HG03066 (cell line): ENCODE results near the gene CIROP.

Experiments
- ATAC-seq: cut with Tn5 transposase; IDR thresholded peaks from one replicate; pipeline ENCODE4 v1.9.1; 2021; ENCODE audit warnings: low read depth; ENCODE audit not compliant: unreplicated experiment

CIROP gene

GRCh38 chr14:23070262-23071129 lies 34.3 kb downstream of the CIROP start:
- ATAC-seq = no peak

GRCh38 chr14:23069413-23069806 lies 35.4 kb downstream of the CIROP start:
- ATAC-seq = no peak

- ATAC-seq = peak; percentile 61
Observed at GRCh38 chr14:23068789-23069412, 35.9 kb downstream of the CIROP start.

- ATAC-seq = no peak
Observed at GRCh38 chr14:23067847-23068788, 36.7 kb downstream of the CIROP start.

GRCh38 chr14:23066855-23067744 lies 37.7 kb downstream of the CIROP start:
- no peak for ATAC-seq

- no peak for ATAC-seq
Observed at GRCh38 chr14:23066368-23066767, 38.4 kb downstream of the CIROP start.

- ATAC-seq = no peak
Observed at GRCh38 chr14:23063601-23064000, 41.2 kb downstream of the CIROP start.

- ATAC-seq = no peak
Observed at GRCh38 chr14:23062002-23062401, 42.8 kb downstream of the CIROP start.

GRCh38 chr14:23060536-23061260 lies 44.1 kb downstream of the CIROP start:
- no peak for ATAC-seq

GRCh38 chr14:23058654-23059504 lies 45.9 kb downstream of the CIROP start:
- no peak for ATAC-seq

GRCh38 chr14:23057757-23058653 lies 46.8 kb downstream of the CIROP start:
- ATAC-seq = peak; percentile 56

GRCh38 chr14:23056956-23057756 lies 47.6 kb downstream of the CIROP start, which contains the start of gene CDH24:
TSS of gene CDH24 (minus strand) at chr14:23057520. CDS start at chr14:23055733, 1,787 bp downstream.
- peak; percentile 68 for ATAC-seq

GRCh38 chr14:23056145-23056955 lies 48.4 kb downstream of the CIROP start:
- ATAC-seq = peak; percentile 43

GRCh38 chr14:23055621-23056144 lies 49.1 kb downstream of the CIROP start:
- no peak for ATAC-seq

- no peak for ATAC-seq
Observed at GRCh38 chr14:23055147-23055550, 49.6 kb downstream of the CIROP start.
